IMR-90 (cell line): ENCODE measurements around the gene ITPR3. TPM values are rescaled to one million over a fixed set of nuclear protein-coding genes. Genes with fewer than 3 reads are reported as not detected.
A peak's percentile ranks its signal among the peaks of the same experiment; 100 is the strongest.

ENCODE experiments used
- ATAC-seq: fragments of 200-7000 bp; cut with Tn5 transposase; 2 replicates; pipeline ENCODE4 v1.9.1; 2020; ENCODE audit warnings: low read depth, mild to moderate bottlenecking, moderate library complexity
- BruUV-seq: library from RNA; stranded (reverse); fragments of 400-500 nt; replicated peaks from 2 replicates; lab custom pipeline; 2021; lab: Mats Ljungman, UMichigan
- CTCF ChIA-PET: fragments of 300-600 bp; formaldehyde crosslinking; extraction: SDS; loops from one replicate; lab custom pipeline; 2021; ENCODE audit warnings: antibody characterized with exemption; lab: Yijun Ruan, JAX
- POLR2A ChIA-PET: fragments of 300-600 bp; sonication (Branson Sonifier 250); formaldehyde crosslinking; loops from one replicate; lab custom pipeline; 2022; ENCODE audit warnings: antibody characterized with exemption; ENCODE audit not compliant: unreplicated experiment; lab: Charles Lee
- DNase-seq: peaks from one replicate; pipeline ENCODE4 v3.0.0; 2013
- H2AFZ ChIP-seq: replicated peaks from 2 replicates; pipeline ENCODE3; 2013; ENCODE audit warnings: low read length, mild to moderate bottlenecking; ENCODE audit not compliant: poor library complexity
- H2AK5ac ChIP-seq: 2 replicates; pipeline ENCODE4 v1.6.1; 2013; ENCODE audit warnings: low read depth, low read length, inconsistent platforms
- H2AK9ac ChIP-seq: replicated peaks from 2 replicates; pipeline ENCODE3; 2013; ENCODE audit warnings: mild to moderate bottlenecking, low read depth, low read length, moderate library complexity; ENCODE audit not compliant: poor library complexity
- H2BK120ac ChIP-seq: 2 replicates; pipeline ENCODE4 v1.6.1; 2013; ENCODE audit warnings: low read depth, low read length, inconsistent platforms
- H2BK15ac ChIP-seq: 3 replicates; pipeline ENCODE4 v1.6.1; 2013; ENCODE audit warnings: low read depth, low read length, inconsistent platforms
- H2BK20ac ChIP-seq: 2 replicates; pipeline ENCODE4 v1.6.1; 2013; ENCODE audit warnings: low read depth, mild to moderate bottlenecking, inconsistent platforms, low read length, moderate library complexity
- H2BK5ac ChIP-seq: 2 replicates; pipeline ENCODE4 v1.6.1; 2013; ENCODE audit warnings: mild to moderate bottlenecking, low read depth, low read length, inconsistent platforms; ENCODE audit not compliant: poor library complexity, severe bottlenecking
- H3K14ac ChIP-seq: replicated peaks from 2 replicates; pipeline ENCODE4 v1.6.1; 2013; ENCODE audit warnings: low read depth, low read length, inconsistent platforms
- H3K18ac ChIP-seq: 2 replicates; pipeline ENCODE4 v1.6.1; 2013; ENCODE audit warnings: low read depth, low read length, control low read depth
- H3K23ac ChIP-seq: 2 replicates; pipeline ENCODE4 v1.6.1; 2013; ENCODE audit warnings: low read depth, low read length, inconsistent platforms
- H3K27ac ChIP-seq: 2 replicates; pipeline ENCODE4 v1.5.1; 2013; ENCODE audit warnings: mild to moderate bottlenecking, control low read depth, low read length; ENCODE audit not compliant: insufficient read depth
- H3K27me3 ChIP-seq: 2 replicates; pipeline ENCODE4 v1.6.1; 2013; ENCODE audit warnings: low read length; ENCODE audit not compliant: control insufficient read depth, insufficient read depth
- H3K36me3 ChIP-seq: 2 replicates; pipeline ENCODE4 v1.6.1; 2013; ENCODE audit warnings: low read length, mixed read lengths; ENCODE audit not compliant: control insufficient read depth, insufficient read depth
- H3K4ac ChIP-seq: 2 replicates; pipeline ENCODE4 v1.6.1; 2013; ENCODE audit warnings: low read depth, low read length, inconsistent platforms
- H3K4me1 ChIP-seq: 2 replicates; pipeline ENCODE4 v1.6.1; 2013; ENCODE audit warnings: low read length, mixed read lengths; ENCODE audit not compliant: control insufficient read depth, insufficient read depth
- H3K4me2 ChIP-seq: 2 replicates; pipeline ENCODE4 v1.6.1; 2013; ENCODE audit warnings: low read depth, mild to moderate bottlenecking, control low read depth, low read length, moderate library complexity
- H3K4me3 ChIP-seq: 2 replicates; pipeline ENCODE4 v1.5.1; 2013; ENCODE audit warnings: low read depth, mild to moderate bottlenecking, control low read depth, low read length, moderate library complexity; ENCODE audit not compliant: insufficient read depth
- H3K56ac ChIP-seq: 2 replicates; pipeline ENCODE4 v1.6.1; 2013; ENCODE audit warnings: low read length, inconsistent platforms; ENCODE audit not compliant: insufficient read depth; ENCODE audit errors: extremely low read depth
- H3K79me1 ChIP-seq, 2 experiments: 2 replicates each; pipeline ENCODE4 v1.6.1; 2013; ENCODE audit warnings: low read length in 2 of 2, inconsistent platforms in 1 of 2, low read depth in 1 of 2
- H3K9ac ChIP-seq: 2 replicates; pipeline ENCODE4 v1.6.1; 2013; ENCODE audit warnings: low read depth, low read length, control low read depth
- H3K9me1 ChIP-seq: 2 replicates; pipeline ENCODE4 v1.6.1; 2013; ENCODE audit warnings: low read length, inconsistent platforms; ENCODE audit not compliant: insufficient read depth
- H3K9me3 ChIP-seq: 2 replicates; pipeline ENCODE4 v1.6.1; 2013; ENCODE audit warnings: low read length; ENCODE audit not compliant: control insufficient read depth, insufficient read depth
- H4K20me1 ChIP-seq: 2 replicates; pipeline ENCODE4 v1.6.1; 2013; ENCODE audit warnings: low read length, inconsistent platforms; ENCODE audit not compliant: insufficient read depth
- H4K5ac ChIP-seq: 2 replicates; pipeline ENCODE4 v1.6.1; 2013; ENCODE audit warnings: mild to moderate bottlenecking, low read depth, low read length, control low read depth
- H4K8ac ChIP-seq, 2 experiments: 2 replicates each; pipeline ENCODE4 v1.6.1; 2013; ENCODE audit warnings: low read depth in 2 of 2, low read length in 2 of 2, control low read depth in 1 of 2, inconsistent platforms in 1 of 2
- H4K91ac ChIP-seq: 2 replicates; pipeline ENCODE4 v1.6.1; 2013; ENCODE audit warnings: low read depth, low read length, inconsistent platforms; ENCODE audit not compliant: insufficient read depth
- BHLHE40 ChIP-seq: fragments of 150-350 bp; IDR thresholded peaks from 2 replicates; pipeline ENCODE4 v1.6.1; 2016; ENCODE audit warnings: mild to moderate bottlenecking, low read depth, low read length
- CHD1 ChIP-seq: IDR thresholded peaks from 2 replicates; pipeline ENCODE4 v1.6.1; 2012; ENCODE audit warnings: low read depth, low read length, improper control_type of control experiment
- FOS ChIP-seq: fragments of 150-350 bp; IDR thresholded peaks from 2 replicates; pipeline ENCODE4 v1.6.1; 2016; ENCODE audit warnings: low read depth, low read length
- MAFK ChIP-seq: IDR thresholded peaks from 2 replicates; pipeline ENCODE4 v1.6.1; 2012; ENCODE audit warnings: low read depth, low read length, improper control_type of control experiment
- MXI1 ChIP-seq: IDR thresholded peaks from 2 replicates; pipeline ENCODE4 v1.6.1; 2012; ENCODE audit warnings: low read depth, mild to moderate bottlenecking, low read length, moderate library complexity, borderline replicate concordance
- NFE2L2 ChIP-seq: fragments of 150-350 bp; IDR thresholded peaks from 2 replicates; pipeline ENCODE4 v1.6.1; 2016; ENCODE audit warnings: low read depth, mild to moderate bottlenecking, low read length
- RAD21 ChIP-seq: IDR thresholded peaks from 2 replicates; pipeline ENCODE4 v1.6.1; 2012; ENCODE audit warnings: low read length, improper control_type of control experiment
- RFX5 ChIP-seq: IDR thresholded peaks from 2 replicates; pipeline ENCODE4 v1.8.0; 2012; ENCODE audit warnings: low read depth, mild to moderate bottlenecking, low read length, moderate library complexity
- SMC3 ChIP-seq: fragments of 150-350 bp; IDR thresholded peaks from 2 replicates; pipeline ENCODE4 v1.6.1; 2016; ENCODE audit warnings: low read depth, mild to moderate bottlenecking, antibody characterized with exemption, low read length, moderate library complexity
- WGBS, 2 experiments: methylation state at CpG; one replicate each; pipeline versions ENCODE4 v1.1.5 to v1.1.7; 2013; ENCODE audit warnings: missing lambda C conversion rate in 2 of 2; ENCODE audit not compliant: insufficient read length in 1 of 2; ENCODE audit errors: extremely low coverage in 2 of 2; 5-methylcytosine and 5-hydroxymethylcytosine counted together
- dilution Hi-C: fragments of 300-500 bp; cut with HindIII; formaldehyde crosslinking; loops from one replicate; pipeline ENCODE4 v1.14.3; 2018; ENCODE audit warnings: low sequenced_read_pairs; ENCODE audit not compliant: unreplicated experiment
- in situ Hi-C: fragments of 300-500 bp; cut with MboI; formaldehyde crosslinking; loops from 3 replicates; pipeline ENCODE4 v1.14.3; 2019; ENCODE audit warnings: low sequenced_read_pairs, inconsistent platforms, mixed read lengths
- intact Hi-C: fragments of 100-400 bp; cut with micrococcal nuclease; formaldehyde crosslinking; loops from 2 replicates; pipeline ENCODE4 v1.10.0; 2022
- polyA plus RNA-seq, 3 experiments: library from polyadenylated mRNA; depleted of rRNA; stranded (reverse); fragments of >200 nt; gene quantifications; 2 replicates each; pipeline ENCODE4 v1.2.3, GENCODE V29; 2012; ENCODE audit warnings: low replicate concordance in 1 of 3
- total RNA-seq: library from RNA; depleted of rRNA; stranded (reverse); fragments of >200 nt; gene quantifications from 2 replicates; pipeline ENCODE4 v1.2.3, GENCODE V29; 2012
- TF ChIP-seq, protein P1 (sequence below): conservative IDR thresholded peaks from 2 replicates; pipeline ENCODE4 v1.5.1; 2012; ENCODE audit warnings: mild to moderate bottlenecking, low read depth, low read length, improper control_type of control experiment
- TF ChIP-seq, protein P2 (sequence below): fragments of 150-350 bp; IDR thresholded peaks from 2 replicates; pipeline ENCODE4 v1.6.1; 2016; ENCODE audit warnings: low read depth, mild to moderate bottlenecking, low read length, moderate library complexity, borderline replicate concordance
- TF ChIP-seq, protein P3 (sequence below): fragments of 150-350 bp; IDR thresholded peaks from 2 replicates; pipeline ENCODE4 v1.6.1; 2017; ENCODE audit warnings: mild to moderate bottlenecking, antibody characterized with exemption, low read length, low read depth

The ITPR3 gene
- total and polyA plus RNA-seq, 2 of the 4 experiments (the other 2 are of a cell fraction) = 1.6 to 3.7 TPM

DNA sequence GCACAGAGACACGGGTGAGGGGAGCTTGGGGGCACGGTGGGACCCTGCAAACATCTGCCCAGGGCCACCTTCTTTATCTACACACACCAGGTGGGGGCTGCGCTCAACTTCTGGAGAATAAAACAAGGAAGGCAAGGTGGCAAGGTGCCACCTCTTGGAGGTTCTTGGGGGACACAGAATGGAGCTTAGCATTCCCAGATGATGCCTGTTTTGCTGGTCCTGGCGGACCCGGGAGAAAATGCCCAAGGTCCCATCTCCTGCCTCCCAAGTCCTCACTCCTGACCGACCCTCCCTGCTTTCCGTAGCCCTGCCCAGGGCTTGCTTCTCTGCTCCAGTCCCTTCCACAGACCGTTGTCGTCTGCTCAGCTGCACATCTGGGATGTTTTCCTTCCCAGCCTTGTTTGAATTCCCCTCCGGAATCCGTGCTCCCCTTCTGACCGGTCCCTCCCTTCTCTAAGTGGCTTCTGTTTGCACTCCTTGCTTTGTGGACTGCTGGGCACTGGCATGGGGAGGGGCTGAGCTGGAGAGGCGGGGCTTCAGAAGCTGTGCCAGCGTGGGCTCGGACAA, 13.1 kb downstream of the ITPR3 start:
- Histone ChIP-seq H2BK5ac (no peak overlapping the region), H3K4ac (no peak overlapping the region; the same call in 1 of the 2 replicates), H2BK15ac (no peak overlapping the region), H4K5ac (no peak overlapping the region), H2AK9ac (peak overlapping the region; percentile 90), H3K9me3 (no peaks in the 10 kb centered on the region), H3K4me1 (peaks cover 5% of the 10 kb centered on the region; the same call in 1 of the 2 replicates), H3K14ac (0 out of 2 replicates have a peak overlapping the region, but pooled peaks have one; percentile 3), H3K36me3 (no peaks in the 10 kb centered on the region), H3K4me2 (peak overlapping the region; percentile 97), H4K91ac (no peak overlapping the region), H3K79me1 (peaks cover 0 to 17% of the 10 kb centered on the region in 2 experiments; a peak in 1 of 4 replicates), H3K27me3 (peaks cover 2% of the 10 kb centered on the region; the same call in 1 of the 2 replicates), H2AK5ac (no peak overlapping the region), H3K23ac (peak overlapping the region; percentile 48; the same call in 1 of the 2 replicates), H4K20me1 (no peaks in the 10 kb centered on the region), H3K56ac (no peak overlapping the region), H2BK120ac (no peak overlapping the region), H3K4me3 (peak overlapping the region; percentile 61), H2BK20ac (no peak overlapping the region), H3K27ac (no peak overlapping the region), H3K18ac (no peak overlapping the region), H4K8ac (peak overlapping the region; percentile 53 to 54; a peak in 2 of 4 replicates), H3K9me1 (peaks cover 18% of the 10 kb centered on the region), H3K9ac (peak overlapping the region; percentile 64), H2AFZ (peak overlapping the region; percentile 96)
- no TSS peak for BruUV-seq
- no peak for DNase-seq
- in situ Hi-C loops (no loop called here), dilution Hi-C loops (no loop called here), intact Hi-C loops (no loop called here)
- ChIA-PET CTCF (interaction anchor here (1.4 kb wide), 1 partner anchor 44 kb away, joined by 4 read pairs; no protein-coding TSS in a partner anchor), POLR2A (no interaction called here)
- WGBS, 2 experiments = 3% methylated on average over 5 of the region's 15 CpGs; no CpG with 5 or more reads in 1 of the 2 experiments
- TF ChIP-seq SMC3 (no peak), RAD21 (no peak), NFE2L2 (no peak), FOS (no peak), MXI1 (no peak), BHLHE40 (no peak), CHD1 (no peak), RFX5 (no peak), MAFK (no peak)
- TF ChIP-seq, protein P1, sequence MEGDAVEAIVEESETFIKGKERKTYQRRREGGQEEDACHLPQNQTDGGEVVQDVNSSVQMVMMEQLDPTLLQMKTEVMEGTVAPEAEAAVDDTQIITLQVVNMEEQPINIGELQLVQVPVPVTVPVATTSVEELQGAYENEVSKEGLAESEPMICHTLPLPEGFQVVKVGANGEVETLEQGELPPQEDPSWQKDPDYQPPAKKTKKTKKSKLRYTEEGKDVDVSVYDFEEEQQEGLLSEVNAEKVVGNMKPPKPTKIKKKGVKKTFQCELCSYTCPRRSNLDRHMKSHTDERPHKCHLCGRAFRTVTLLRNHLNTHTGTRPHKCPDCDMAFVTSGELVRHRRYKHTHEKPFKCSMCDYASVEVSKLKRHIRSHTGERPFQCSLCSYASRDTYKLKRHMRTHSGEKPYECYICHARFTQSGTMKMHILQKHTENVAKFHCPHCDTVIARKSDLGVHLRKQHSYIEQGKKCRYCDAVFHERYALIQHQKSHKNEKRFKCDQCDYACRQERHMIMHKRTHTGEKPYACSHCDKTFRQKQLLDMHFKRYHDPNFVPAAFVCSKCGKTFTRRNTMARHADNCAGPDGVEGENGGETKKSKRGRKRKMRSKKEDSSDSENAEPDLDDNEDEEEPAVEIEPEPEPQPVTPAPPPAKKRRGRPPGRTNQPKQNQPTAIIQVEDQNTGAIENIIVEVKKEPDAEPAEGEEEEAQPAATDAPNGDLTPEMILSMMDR = no peak
- TF ChIP-seq, protein P2, sequence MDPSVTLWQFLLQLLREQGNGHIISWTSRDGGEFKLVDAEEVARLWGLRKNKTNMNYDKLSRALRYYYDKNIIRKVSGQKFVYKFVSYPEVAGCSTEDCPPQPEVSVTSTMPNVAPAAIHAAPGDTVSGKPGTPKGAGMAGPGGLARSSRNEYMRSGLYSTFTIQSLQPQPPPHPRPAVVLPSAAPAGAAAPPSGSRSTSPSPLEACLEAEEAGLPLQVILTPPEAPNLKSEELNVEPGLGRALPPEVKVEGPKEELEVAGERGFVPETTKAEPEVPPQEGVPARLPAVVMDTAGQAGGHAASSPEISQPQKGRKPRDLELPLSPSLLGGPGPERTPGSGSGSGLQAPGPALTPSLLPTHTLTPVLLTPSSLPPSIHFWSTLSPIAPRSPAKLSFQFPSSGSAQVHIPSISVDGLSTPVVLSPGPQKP = no peak
- TF ChIP-seq, protein P3, sequence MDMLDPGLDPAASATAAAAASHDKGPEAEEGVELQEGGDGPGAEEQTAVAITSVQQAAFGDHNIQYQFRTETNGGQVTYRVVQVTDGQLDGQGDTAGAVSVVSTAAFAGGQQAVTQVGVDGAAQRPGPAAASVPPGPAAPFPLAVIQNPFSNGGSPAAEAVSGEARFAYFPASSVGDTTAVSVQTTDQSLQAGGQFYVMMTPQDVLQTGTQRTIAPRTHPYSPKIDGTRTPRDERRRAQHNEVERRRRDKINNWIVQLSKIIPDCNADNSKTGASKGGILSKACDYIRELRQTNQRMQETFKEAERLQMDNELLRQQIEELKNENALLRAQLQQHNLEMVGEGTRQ = no peak
- 0 out of 2 replicates have a peak, but pooled peaks have one; percentile 22 for ATAC-seq
